Type B pancreatic cell (in vitro differentiated cells): ENCODE measurements around the gene PHF19. TPM values are rescaled to one million over a fixed set of nuclear protein-coding genes. Genes with fewer than 3 reads are reported as not detected.

Experiments
- DNase-seq: peaks from one replicate; pipeline ENCODE4 v3.0.0; 2021; ENCODE audit warnings: mixed read lengths; ENCODE audit not compliant: unreplicated experiment; ENCODE audit errors: extremely low spot score
- H3K27ac Mint-ChIP-seq: 2 replicates; pipeline ENCODE4 v1.8.0; 2021; ENCODE audit warnings: mild to moderate bottlenecking, mixed read lengths
- H3K27me3 Mint-ChIP-seq: 2 replicates; pipeline ENCODE4 v1.8.0; 2021; ENCODE audit warnings: mixed read lengths
- H3K36me3 Mint-ChIP-seq: 2 replicates; pipeline ENCODE4 v1.8.0; 2021; ENCODE audit warnings: mixed read lengths
- H3K4me1 Mint-ChIP-seq: one replicate; pipeline ENCODE4 v1.8.0; 2021; ENCODE audit warnings: mixed read lengths; ENCODE audit not compliant: unreplicated experiment
- H3K4me3 Mint-ChIP-seq: 2 replicates; pipeline ENCODE4 v1.8.0; 2021; ENCODE audit warnings: mild to moderate bottlenecking, mixed read lengths
- H3K9me3 Mint-ChIP-seq: 2 replicates; pipeline ENCODE4 v1.8.0; 2021; ENCODE audit warnings: mixed read lengths
- total RNA-seq: library from RNA; stranded (reverse); gene quantifications from 2 replicates; pipeline ENCODE4 v1.2.1, GENCODE V29; 2021; ENCODE audit warnings: low replicate concordance
- TF ChIP-seq, protein P1 (sequence below): fragments of 200-600 bp; sonication (generic); conservative IDR thresholded peaks from 2 replicates; pipeline ENCODE4 v1.5.0; 2021; ENCODE audit warnings: antibody characterized with exemption, mild to moderate bottlenecking

PHF19 gene
- total RNA-seq, 1 donor from 2014 or later: 39.6 TPM

DNA sequence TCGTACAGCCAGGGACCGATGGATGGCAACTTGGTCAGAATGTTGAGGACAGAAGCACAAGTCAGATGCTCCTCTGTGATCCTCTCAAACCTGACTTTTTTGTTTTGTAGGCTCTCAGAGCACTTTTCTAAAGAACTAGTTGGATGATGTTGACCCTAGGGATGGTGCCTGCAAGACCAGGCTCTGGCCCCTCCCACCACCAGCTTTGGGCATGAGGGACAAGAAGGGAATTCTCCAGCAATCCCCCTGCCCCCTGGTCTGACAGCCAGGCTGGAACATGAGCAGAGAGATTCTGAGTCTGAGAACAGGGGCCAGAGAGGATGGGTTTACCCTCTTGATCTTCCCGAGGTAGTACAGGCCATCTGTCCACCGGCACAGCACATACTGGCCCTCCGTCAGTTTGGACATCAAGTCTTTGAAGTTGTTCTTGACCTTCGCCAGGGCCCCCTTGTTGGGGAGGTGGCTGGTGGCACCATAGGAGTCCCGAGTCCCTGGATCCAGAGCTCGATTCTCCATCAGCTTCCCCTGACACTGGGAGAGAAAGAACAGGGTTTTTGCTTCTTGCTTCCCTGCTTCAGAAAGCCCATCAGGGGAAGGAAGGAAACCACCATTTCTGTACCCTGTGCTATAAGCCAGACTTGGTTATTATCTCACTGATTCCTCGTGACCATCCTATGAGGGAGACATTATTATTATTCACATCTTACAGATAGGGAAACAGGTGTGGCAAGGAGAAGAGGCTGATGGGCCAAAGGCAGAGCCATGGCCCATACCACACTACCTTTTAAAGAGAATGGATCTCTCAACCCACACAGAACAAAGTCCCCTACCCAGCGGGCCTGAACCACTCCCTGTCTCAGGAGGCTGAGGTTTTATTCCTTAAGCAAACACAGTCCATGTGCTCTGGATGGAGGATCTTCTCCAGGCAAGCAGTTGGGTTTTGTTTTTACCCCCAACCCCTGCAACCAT lies 2.5 kb downstream of the PHF19 start:
- H3K9me3 Mint-ChIP-seq: no peaks in the 10 kb centered on the region
- H3K36me3 Mint-ChIP-seq: peaks cover 8% of the 10 kb centered on the region
- no peak for DNase-seq
- H3K27ac Mint-ChIP-seq: peak overlapping the region; percentile 89
- TF ChIP-seq, protein P1, sequence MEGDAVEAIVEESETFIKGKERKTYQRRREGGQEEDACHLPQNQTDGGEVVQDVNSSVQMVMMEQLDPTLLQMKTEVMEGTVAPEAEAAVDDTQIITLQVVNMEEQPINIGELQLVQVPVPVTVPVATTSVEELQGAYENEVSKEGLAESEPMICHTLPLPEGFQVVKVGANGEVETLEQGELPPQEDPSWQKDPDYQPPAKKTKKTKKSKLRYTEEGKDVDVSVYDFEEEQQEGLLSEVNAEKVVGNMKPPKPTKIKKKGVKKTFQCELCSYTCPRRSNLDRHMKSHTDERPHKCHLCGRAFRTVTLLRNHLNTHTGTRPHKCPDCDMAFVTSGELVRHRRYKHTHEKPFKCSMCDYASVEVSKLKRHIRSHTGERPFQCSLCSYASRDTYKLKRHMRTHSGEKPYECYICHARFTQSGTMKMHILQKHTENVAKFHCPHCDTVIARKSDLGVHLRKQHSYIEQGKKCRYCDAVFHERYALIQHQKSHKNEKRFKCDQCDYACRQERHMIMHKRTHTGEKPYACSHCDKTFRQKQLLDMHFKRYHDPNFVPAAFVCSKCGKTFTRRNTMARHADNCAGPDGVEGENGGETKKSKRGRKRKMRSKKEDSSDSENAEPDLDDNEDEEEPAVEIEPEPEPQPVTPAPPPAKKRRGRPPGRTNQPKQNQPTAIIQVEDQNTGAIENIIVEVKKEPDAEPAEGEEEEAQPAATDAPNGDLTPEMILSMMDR: no peak
- H3K27me3 Mint-ChIP-seq: peaks cover 19% of the 10 kb centered on the region
- peaks cover 22% of the 10 kb centered on the region for H3K4me1 Mint-ChIP-seq
- peak overlapping the region; percentile 68 for H3K4me3 Mint-ChIP-seq

DNA sequence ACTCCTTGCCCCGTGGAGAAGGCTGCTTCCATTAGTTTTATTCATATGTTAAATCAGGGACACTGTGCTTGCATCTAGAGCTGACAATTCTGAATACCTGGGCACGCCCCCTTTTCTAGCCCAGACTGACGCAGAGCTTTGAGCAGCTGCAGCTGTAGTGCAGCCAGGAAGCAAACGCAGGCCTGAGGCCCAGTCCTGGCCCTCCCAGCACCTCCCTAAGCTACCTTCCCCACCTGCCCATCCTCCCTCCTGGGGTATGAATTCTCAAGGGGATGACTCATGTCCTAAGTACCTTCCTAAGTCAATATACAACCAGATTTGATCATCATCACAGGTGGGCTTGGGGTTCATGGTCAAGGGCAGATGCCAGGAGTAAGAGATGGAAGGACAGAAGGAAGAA lies 3.5 kb downstream of the PHF19 start:
- H3K4me1 Mint-ChIP-seq: peaks cover 22% of the 10 kb centered on the region
- DNase-seq: no peak
- H3K36me3 Mint-ChIP-seq: peaks cover 8% of the 10 kb centered on the region
- H3K27me3 Mint-ChIP-seq: peaks cover 9% of the 10 kb centered on the region
- peak overlapping the region; percentile 89 for H3K27ac Mint-ChIP-seq
- H3K4me3 Mint-ChIP-seq: peak overlapping the region; percentile 68
- TF ChIP-seq, protein P1: no peak
- no peaks in the 10 kb centered on the region for H3K9me3 Mint-ChIP-seq

DNA sequence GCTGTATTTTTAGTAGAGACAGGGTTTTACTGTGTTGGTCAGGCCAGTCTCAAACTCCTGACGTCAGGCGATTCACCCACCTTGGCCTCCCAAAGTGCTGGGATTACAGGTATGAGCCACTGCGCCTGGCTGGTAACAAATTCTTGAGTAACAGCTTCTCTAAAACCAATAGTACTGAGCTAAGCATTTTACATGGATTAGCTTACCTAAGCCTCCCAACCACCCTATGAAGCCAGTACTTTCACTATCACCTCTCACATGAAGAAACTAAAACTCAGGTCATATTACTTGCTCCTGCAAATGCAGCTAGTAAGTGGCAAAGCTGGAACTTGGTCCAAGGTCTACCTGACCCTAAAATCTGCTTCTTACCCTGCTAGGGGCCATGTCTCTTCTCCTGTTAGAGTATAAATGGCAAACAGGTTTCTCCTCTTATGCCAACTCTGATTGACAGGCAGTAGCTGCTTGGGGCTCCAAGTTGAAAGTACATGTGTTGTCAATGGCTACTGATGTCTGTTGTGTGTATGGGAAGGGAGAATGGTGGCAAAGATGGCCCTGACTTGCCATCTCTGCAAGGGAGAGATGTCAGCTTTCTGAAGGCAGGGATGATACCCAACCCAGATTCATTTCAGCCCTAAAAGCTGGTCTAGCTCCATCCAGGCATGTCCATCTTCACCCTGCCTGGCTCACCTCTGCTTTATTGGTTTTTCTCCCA lies 4.0 kb downstream of the PHF19 start:
- H3K4me3 Mint-ChIP-seq: peak overlapping the region; percentile 68
- peaks cover 8% of the 10 kb centered on the region for H3K36me3 Mint-ChIP-seq
- TF ChIP-seq, protein P1: no peak
- peaks cover 25% of the 10 kb centered on the region for H3K4me1 Mint-ChIP-seq
- peak overlapping the region; percentile 89 for H3K27ac Mint-ChIP-seq
- no peak for DNase-seq
- H3K27me3 Mint-ChIP-seq: peaks cover 6% of the 10 kb centered on the region
- no peaks in the 10 kb centered on the region for H3K9me3 Mint-ChIP-seq

DNA sequence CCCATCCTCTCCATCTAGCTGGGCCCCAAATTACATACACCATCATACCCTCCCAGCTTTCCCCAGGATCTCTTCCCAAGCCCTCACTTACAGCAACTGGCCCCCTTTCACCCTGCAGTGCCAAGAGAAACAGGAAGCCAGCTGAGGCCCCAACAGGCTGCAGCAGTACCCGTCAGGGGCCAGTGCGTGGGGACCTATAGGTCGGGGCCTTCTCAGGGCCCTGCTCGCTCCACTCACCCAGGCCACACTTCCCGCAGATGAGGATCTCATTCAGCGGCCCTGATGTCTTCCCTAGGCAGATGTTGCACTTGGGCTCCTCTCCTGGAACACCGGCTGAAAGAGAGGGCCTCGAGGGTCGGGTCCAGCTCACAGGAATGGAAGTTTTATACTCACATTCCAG lies 6.8 kb downstream of the PHF19 start:
- peaks cover 8% of the 10 kb centered on the region for H3K36me3 Mint-ChIP-seq
- TF ChIP-seq, protein P1: no peak

DNA sequence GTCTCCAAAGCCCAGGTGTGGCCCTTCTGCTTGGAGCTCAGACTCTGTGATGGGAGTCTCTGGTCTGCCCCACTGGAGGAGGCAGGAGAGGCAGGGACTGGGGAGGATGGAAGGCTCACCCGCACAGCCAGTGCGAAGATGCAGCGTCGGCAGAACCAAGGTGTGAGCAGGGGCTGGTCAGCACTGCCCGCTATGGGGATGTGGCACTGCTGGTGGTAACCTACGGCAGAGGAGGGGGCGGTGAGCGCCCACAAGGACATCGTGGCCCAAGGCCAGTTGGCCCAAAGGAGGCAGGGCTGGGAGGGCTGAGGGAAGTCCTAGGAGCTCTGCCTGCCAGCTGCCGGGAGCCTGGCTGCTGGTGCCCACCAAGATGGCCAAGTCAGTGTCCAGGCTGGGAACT lies 7.3 kb downstream of the PHF19 start:
- Mint-ChIP-seq H3K27me3 (no peaks in the 10 kb centered on the region), H3K4me3 (no peak overlapping the region), H3K27ac (no peak overlapping the region), H3K9me3 (no peaks in the 10 kb centered on the region), H3K36me3 (peaks cover 8% of the 10 kb centered on the region), H3K4me1 (peaks cover 15% of the 10 kb centered on the region)
- no peak for DNase-seq
- TF ChIP-seq, protein P1: no peak

More for the DNA sequence above, 6.8 kb downstream of the PHF19 start:
- Mint-ChIP-seq H3K9me3 (no peaks in the 10 kb centered on the region), H3K4me1 (peaks cover 17% of the 10 kb centered on the region), H3K27me3 (no peaks in the 10 kb centered on the region), H3K27ac (no peak overlapping the region), H3K4me3 (no peak overlapping the region)
- DNase-seq: no peak
